K562 (cell line): ENCODE data around the gene DOLK. TPM values are rescaled to one million over a fixed set of nuclear protein-coding genes. Genes with fewer than 3 reads are reported as not detected.

Source experiments
- ATAC-seq: fragments of 200-7000 bp; cut with Tn5 transposase; 3 replicates; pipeline ENCODE4 v1.9.1; 2020; ENCODE audit warnings: moderate library complexity
- BruUV-seq: library from RNA; stranded (reverse); fragments of 400-500 nt; replicated peaks from 2 replicates; lab custom pipeline; 2021; lab: Mats Ljungman, UMichigan
- CTCF ChIA-PET: fragments of 300-600 bp; formaldehyde crosslinking; extraction: SDS; loops from one replicate; lab custom pipeline; 2021; ENCODE audit warnings: low intra/inter-chr PET ratio; lab: Yijun Ruan, JAX
- POLR2A ChIA-PET: fragments of 300-600, 350-650 bp; sonication (Branson Sonifier 250); formaldehyde crosslinking; extraction: SDS; loops from one replicate; lab custom pipeline; 2021; ENCODE audit warnings: antibody characterized with exemption, inconsistent platforms; lab: Yijun Ruan, JAX
- DNase-seq, 4 experiments: peaks; one replicate each; pipeline versions ENCODE4 v3.0.0 to v3.0.0-alpha.2; 2011 to 2018; ENCODE audit warnings: low spot score in 3 of 4, mixed read lengths in 3 of 4; ENCODE audit errors: extremely low read depth in 1 of 4
- FAIRE-seq: peaks from 2 replicates; lab custom pipeline; 2011; peaks lifted over from hg19 to GRCh38; lab: Jason Lieb, UNC
- H2AFZ ChIP-seq: 2 replicates; pipeline ENCODE4 v1.6.0; 2011; ENCODE audit warnings: low read depth, low read length, control low read depth, inconsistent platforms
- H3K27ac ChIP-seq: fragments of 200-600 bp; 3 replicates; pipeline ENCODE4 v1.8.0; 2011; ENCODE audit warnings: low read depth, mild to moderate bottlenecking, control low read depth, inconsistent platforms, low read length, moderate library complexity, mixed read lengths; ENCODE audit errors: extremely low read depth
- H3K27me3 ChIP-seq, 2 experiments: fragments of 300-600 bp in 1 of 2; 2 replicates in 1 of 2; 3 replicates in 1 of 2; pipeline versions ENCODE4 v1.6.0 to v1.8.0; 2011; ENCODE audit warnings: inconsistent platforms in 2 of 2, low read length in 2 of 2, mild to moderate bottlenecking in 1 of 2, mixed read lengths in 1 of 2, moderate library complexity in 1 of 2; ENCODE audit not compliant: control insufficient read depth in 2 of 2, insufficient read depth in 2 of 2
- H3K36me3 ChIP-seq: fragments of 300-600 bp; 3 replicates; pipeline ENCODE4 v1.8.0; 2011; ENCODE audit warnings: mild to moderate bottlenecking, low read length, inconsistent platforms; ENCODE audit not compliant: control insufficient read depth, insufficient read depth
- H3K4me1 ChIP-seq, 2 experiments: fragments of 200-600 bp in 1 of 2; replicated peaks in 1 of 2; 2 replicates in 1 of 2; 3 replicates in 1 of 2; pipeline versions ENCODE4 v1.5.1 to v1.8.0; 2011; ENCODE audit warnings: inconsistent platforms in 2 of 2, low read length in 2 of 2, mild to moderate bottlenecking in 1 of 2, mixed read lengths in 1 of 2, moderate library complexity in 1 of 2; ENCODE audit not compliant: control insufficient read depth in 2 of 2, insufficient read depth in 2 of 2
- H3K4me2 ChIP-seq: 2 replicates; pipeline ENCODE4 v1.6.1; 2011; ENCODE audit warnings: low read length, control low read depth, inconsistent platforms, mixed read lengths; ENCODE audit not compliant: insufficient read depth
- H3K4me3 ChIP-seq: fragments of 200-600 bp; sonication (generic), shearing (Covaris generic); 2 replicates; pipeline ENCODE4 v1.5.1; 2016; ENCODE audit warnings: control low read depth, inconsistent platforms
- H3K79me2 ChIP-seq: fragments of 200-600 bp; 3 replicates; pipeline ENCODE4 v1.8.0; 2011; ENCODE audit warnings: low read length, inconsistent platforms; ENCODE audit not compliant: control insufficient read depth, insufficient read depth
- H3K9ac ChIP-seq, 2 experiments: 2 replicates each; pipeline versions ENCODE4 v1.6.0 to v1.6.1; 2011; ENCODE audit warnings: low read depth in 2 of 2, low read length in 2 of 2, control low read depth in 1 of 2, inconsistent platforms in 1 of 2, mild to moderate bottlenecking in 1 of 2, mixed read lengths in 1 of 2; ENCODE audit not compliant: insufficient read depth in 1 of 2
- H3K9me1 ChIP-seq: one replicate; pipeline ENCODE4 v1.6.0; 2011; ENCODE audit warnings: inconsistent platforms, mild to moderate bottlenecking, low read length, moderate library complexity; ENCODE audit not compliant: control insufficient read depth, insufficient read depth
- H3K9me3 ChIP-seq: replicated peaks from 2 replicates; pipeline ENCODE4 v1.5.1; 2011; ENCODE audit warnings: low read depth, low read length, inconsistent platforms; ENCODE audit not compliant: control insufficient read depth, insufficient read depth
- H4K20me1 ChIP-seq: replicated peaks from 2 replicates; pipeline ENCODE4 v1.6.1; 2011; ENCODE audit warnings: low read length, inconsistent platforms, mixed read lengths; ENCODE audit not compliant: control insufficient read depth, insufficient read depth
- ARHGAP35 ChIP-seq: fragments of 450-650 bp; IDR thresholded peaks from 2 replicates; pipeline ENCODE4 v1.6.1; 2018; ENCODE audit not compliant: partially characterized antibody
- BHLHE40 ChIP-seq: IDR thresholded peaks from 2 replicates; pipeline ENCODE4 v1.6.1; 2011; ENCODE audit warnings: low read length, improper control_type of control experiment
- CEBPG ChIP-seq, 3 experiments: fragments of 200-800 bp in 1 of 3; sonication (Bioruptor generic) in 1 of 3; sonication (generic) in 1 of 3; formaldehyde crosslinking in 1 of 3; IDR thresholded peaks in 2 of 3; conservative IDR thresholded peaks in 1 of 3; 2 replicates each; pipeline versions ENCODE4 v1.6.1 to v1.8.0; 2016 to 2022; ENCODE audit warnings: missing compliant biosample characterization in 2 of 3, missing genetic modification characterization in 2 of 3, mild to moderate bottlenecking in 1 of 3, missing genetic modification reagents in 1 of 3
- HSF4 ChIP-seq: fragments of 250-450 bp; sonication (Bioruptor Pico); IDR thresholded peaks from 2 replicates; pipeline ENCODE4 v2.1.2; 2022; ENCODE audit warnings: mild to moderate bottlenecking, moderate library complexity, borderline replicate concordance
- MCM5 ChIP-seq: fragments of 450-650 bp; IDR thresholded peaks from 2 replicates; pipeline ENCODE4 v1.6.1; 2016; ENCODE audit warnings: low read depth
- RERE ChIP-seq: sonication (generic); formaldehyde crosslinking; IDR thresholded peaks from 2 replicates; pipeline ENCODE4 v1.8.0; 2023; ENCODE audit warnings: missing genetic modification reagents, mild to moderate bottlenecking, borderline replicate concordance
- RFX5 ChIP-seq: IDR thresholded peaks from 2 replicates; pipeline ENCODE4 v1.6.1; 2011; ENCODE audit warnings: low read depth, mild to moderate bottlenecking, improper control_type of control experiment, low read length
- TAF1 ChIP-seq: IDR thresholded peaks from 2 replicates; pipeline ENCODE4 v1.6.1; 2011; ENCODE audit warnings: mild to moderate bottlenecking, low read length, moderate library complexity; ENCODE audit not compliant: insufficient read depth, control insufficient read depth, severe bottlenecking; ENCODE audit errors: extremely low read depth
- ZNF384 ChIP-seq: IDR thresholded peaks from 2 replicates; pipeline ENCODE4 v1.6.1; 2012; ENCODE audit warnings: low read depth, low read length, improper control_type of control experiment
- ZNF551 ChIP-seq: fragments of 250-450 bp; sonication (Bioruptor Pico); IDR thresholded peaks from 2 replicates; pipeline ENCODE4 v1.5.0; 2021; ENCODE audit warnings: mild to moderate bottlenecking, moderate library complexity
- ZNF695 ChIP-seq: fragments of 450-650 bp; formaldehyde crosslinking; IDR thresholded peaks from 2 replicates; pipeline ENCODE4 v1.4.0; 2020; ENCODE audit warnings: mild to moderate bottlenecking, moderate library complexity
- WGBS: fragments of 100-300 bp; shearing (Covaris generic); methylation state at CpG from one replicate; pipeline ENCODE4 v1.1.6; 2016; ENCODE audit warnings: low coverage, mixed read lengths; ENCODE audit not compliant: insufficient coverage; ENCODE audit errors: missing lambda C conversion rate; 5-methylcytosine and 5-hydroxymethylcytosine counted together
- in situ Hi-C: fragments of 300-500 bp; cut with MboI; formaldehyde crosslinking; loops from 4 replicates; pipeline ENCODE4 v1.15.0; 2018; ENCODE audit warnings: inconsistent platforms, mixed read lengths
- intact Hi-C: fragments of 100-400 bp; cut with micrococcal nuclease; formaldehyde crosslinking; loops from 2 replicates; pipeline ENCODE4 v1.14.2; 2022
- polyA plus RNA-seq, 8 experiments: library from polyadenylated mRNA; depleted of rRNA in 4 of 8; stranded (reverse) in 5 of 8; unstranded in 3 of 8; fragments of >200 nt; fragmentation: Nextera tagmentation in 2 of 8; fragmentation: Illumina TruSeq in 1 of 8; extraction: Ambion mirVana in 2 of 8; extraction: Trizol in 1 of 8; gene quantifications; 2 replicates each; pipeline versions ENCODE4 v1.2.1 to v1.2.3, GENCODE V29; 2011 to 2014; ENCODE audit warnings: inconsistent platforms in 1 of 8, missing spikeins in 1 of 8
- total RNA-seq, 7 experiments: library from RNA; depleted of rRNA in 6 of 7; stranded (reverse); fragments of >200 nt in 6 of 7; fragmentation: Illumina TruSeq in 2 of 7; extraction: Trizol in 2 of 7; gene quantifications; 2 replicates each; pipeline versions ENCODE4 v1.2.1 to v1.2.3, GENCODE V29; 2011 to 2021; ENCODE audit warnings: low replicate concordance in 1 of 7

DOLK gene
- total and polyA plus RNA-seq, 9 of the 15 experiments (the other 6 are each of a cell fraction or from before 2014, with no cell fraction given): 2.6 to 14.2 (median 11.7) TPM

GRCh38 chr9:128908372-128908771 lies 39.0 kb downstream of the DOLK start:
- H3K9me3 ChIP-seq: no peaks in the 10 kb centered on the region
- 96% methylated on average over 24 of the region's 24 CpGs for WGBS
- peaks cover 42% of the 10 kb centered on the region; the same call in 2 of the 3 replicates for H3K36me3 ChIP-seq
- no peak for FAIRE-seq
- TF ChIP-seq ZNF551 (no peak), HSF4 (no peak), CEBPG (CRISPR knock-in tag; IDR thresholded peaks at IDR 0.05) (no peak), CEBPG (tag; conservative IDR thresholded peaks at IDR 0.05 in 1 of 2, IDR thresholded peaks at IDR 0.05 in 1 of 2) (no peak), RERE (no peak), MCM5 (no peak), ZNF695 (no peak), BHLHE40 (no peak), TAF1 (no peak), RFX5 (no peak), ARHGAP35 (no peak), ZNF384 (no peak)
- no peaks in the 10 kb centered on the region; the same call in 1 of the 2 replicates for H4K20me1 ChIP-seq
- no peak overlapping the region for H3K9ac ChIP-seq
- no peak overlapping the region for H3K27ac ChIP-seq
- no peaks in the 10 kb centered on the region for H3K9me1 ChIP-seq
- no peaks in the 10 kb centered on the region; a peak in 1 of 5 replicates for H3K27me3 ChIP-seq
- intact Hi-C loops (no loop called here), in situ Hi-C loops (no loop called here)
- ChIA-PET POLR2A (no interaction called here), CTCF (no interaction called here)
- no peak for DNase-seq
- H3K4me1 ChIP-seq: peaks cover 7 to 32% of the 10 kb centered on the region in 2 experiments; a peak in 4 of 5 replicates
- H3K4me3 ChIP-seq: no peak overlapping the region
- ATAC-seq: no peak
- no peak overlapping the region for H3K4me2 ChIP-seq
- BruUV-seq: no TSS peak
- no peak overlapping the region for H2AFZ ChIP-seq
- H3K79me2 ChIP-seq: 0 out of 3 replicates have a peak, but pooled peaks cover 4% of the 10 kb centered on the region
